ENCODE measurements around the gene WDR91. TPM values are rescaled to one million over a fixed set of nuclear protein-coding genes. Genes with fewer than 3 reads are reported as not detected.

WDR91 gene
- total RNA-seq, 1 donor from 2014 or later, result 5.4 TPM

- Mint-ChIP-seq H3K27ac (no peak overlapping the region), H3K27me3 (ENCODE audit: insufficient read depth, low read depth) (peaks cover 4% of the 10 kb centered on the region), H3K36me3 (peaks cover 4% of the 10 kb centered on the region), H3K9me3 (no peaks in the 10 kb centered on the region), H3K4me3 (no peak overlapping the region), H3K4me1 (peaks cover 8% of the 10 kb centered on the region)
- no peaks in the 10 kb centered on the region for H4K20me1 ChIP-seq (ENCODE audit: low read depth)
- H3K9ac ChIP-seq, result no peak overlapping the region
- TF ChIP-seq EZH2 (IDR thresholded peaks at IDR 0.05) (no peak), EZH2phosphoT487 (IDR thresholded peaks at IDR 0.05) (no peak), CTCF (IDR thresholded peaks at IDR 0.05) (no peak)
- H3K27ac ChIP-seq, result no peak overlapping the region
- H3F3A ChIP-seq (ENCODE audit: low read depth), result no peaks in the 10 kb centered on the region
- no peaks in the 10 kb centered on the region for H3K79me2 ChIP-seq (ENCODE audit: low read depth)
- DNase-seq (ENCODE audit: low spot score), result no peak
- H3K9me3 ChIP-seq (ENCODE audit: low read depth), result no peaks in the 10 kb centered on the region
- no peak overlapping the region for H3K4me3 ChIP-seq
- H3K36me3 ChIP-seq, result no peaks in the 10 kb centered on the region
- no peak overlapping the region for H2AFZ ChIP-seq (replicated peaks)
- H3K27me3 ChIP-seq, result peaks cover 14% of the 10 kb centered on the region
- H3K4me2 ChIP-seq, result no peak overlapping the region
- no peaks in the 10 kb centered on the region for H3K4me1 ChIP-seq
Observed at GRCh38 chr7:135207406-135208101, 3.8 kb downstream of the WDR91 start.

- Histone ChIP-seq H3K9ac (no peak overlapping the region), H3F3A (ENCODE audit: low read depth) (no peaks in the 10 kb centered on the region), H3K4me2 (no peak overlapping the region), H3K4me1 (no peaks in the 10 kb centered on the region), H3K4me3 (no peak overlapping the region), H3K27me3 (peaks cover 14% of the 10 kb centered on the region), H3K9me3 (ENCODE audit: low read depth) (no peaks in the 10 kb centered on the region), H4K20me1 (ENCODE audit: low read depth) (no peaks in the 10 kb centered on the region), H2AFZ (replicated peaks) (no peak overlapping the region), H3K36me3 (no peaks in the 10 kb centered on the region), H3K79me2 (ENCODE audit: low read depth) (no peaks in the 10 kb centered on the region), H3K27ac (no peak overlapping the region)
- Mint-ChIP-seq H3K27me3 (ENCODE audit: insufficient read depth, low read depth) (peaks cover 4% of the 10 kb centered on the region), H3K27ac (no peak overlapping the region), H3K4me1 (peaks cover 8% of the 10 kb centered on the region), H3K4me3 (no peak overlapping the region), H3K36me3 (peaks cover 4% of the 10 kb centered on the region), H3K9me3 (no peaks in the 10 kb centered on the region)
- TF ChIP-seq EZH2phosphoT487 (IDR thresholded peaks at IDR 0.05), result no peak
- no peak for TF ChIP-seq CTCF (IDR thresholded peaks at IDR 0.05)
- TF ChIP-seq EZH2 (IDR thresholded peaks at IDR 0.05), result no peak
- no peak for DNase-seq (ENCODE audit: low spot score)
Observed at GRCh38 chr7:135206941-135207391, 4.4 kb downstream of the WDR91 start.

- no peaks in the 10 kb centered on the region for H3K9me3 Mint-ChIP-seq
- H3K27me3 Mint-ChIP-seq (ENCODE audit: insufficient read depth, low read depth), result peaks cover 4% of the 10 kb centered on the region
- Histone ChIP-seq H3K79me2 (ENCODE audit: low read depth) (no peaks in the 10 kb centered on the region), H3K4me1 (no peaks in the 10 kb centered on the region), H3F3A (ENCODE audit: low read depth) (no peaks in the 10 kb centered on the region), H3K9ac (no peak overlapping the region), H4K20me1 (ENCODE audit: low read depth) (no peaks in the 10 kb centered on the region), H3K36me3 (no peaks in the 10 kb centered on the region), H2AFZ (replicated peaks) (no peak overlapping the region), H3K4me2 (no peak overlapping the region), H3K27me3 (peaks cover 11% of the 10 kb centered on the region), H3K4me3 (no peak overlapping the region), H3K9me3 (ENCODE audit: low read depth) (no peaks in the 10 kb centered on the region), H3K27ac (no peak overlapping the region)
- no peak for TF ChIP-seq CTCF (IDR thresholded peaks at IDR 0.05)
- TF ChIP-seq EZH2phosphoT487 (IDR thresholded peaks at IDR 0.05), result no peak
- H3K4me3 Mint-ChIP-seq, result no peak overlapping the region
- no peak overlapping the region for H3K27ac Mint-ChIP-seq
- peaks cover 8% of the 10 kb centered on the region for H3K4me1 Mint-ChIP-seq
- H3K36me3 Mint-ChIP-seq, result peaks cover 5% of the 10 kb centered on the region
- no peak for DNase-seq (ENCODE audit: low spot score)
Observed at GRCh38 chr7:135205850-135206249, 5.5 kb downstream of the WDR91 start.
